OCI-LY7 (cell line): ENCODE measurements around the gene NRCAM. TPM values are rescaled to one million over a fixed set of nuclear protein-coding genes. Genes with fewer than 3 reads are reported as not detected.

Experiments used
- BruUV-seq: library from RNA; stranded (reverse); fragments of 400-500 nt; replicated peaks from 2 replicates; lab custom pipeline; 2021; lab: Mats Ljungman, UMichigan
- CTCF ChIA-PET: fragments of 300-600 bp; sonication (Branson Sonifier 250); formaldehyde crosslinking; loops from one replicate; lab custom pipeline; 2022; ENCODE audit warnings: antibody characterized with exemption; ENCODE audit not compliant: unreplicated experiment; lab: Charles Lee
- POLR2A ChIA-PET: fragments of 300-600 bp; sonication (Branson Sonifier 250); formaldehyde crosslinking; loops from one replicate; lab custom pipeline; 2022; ENCODE audit warnings: antibody characterized with exemption; lab: Charles Lee
- DNase-seq: peaks from one replicate; pipeline ENCODE4 v3.0.0-alpha.2; 2015; ENCODE audit warnings: low spot score
- H2AFZ ChIP-seq: fragments of 200-600 bp; sonication (generic), shearing (Covaris generic); 2 replicates; pipeline ENCODE4 v1.6.1; 2014; ENCODE audit warnings: mild to moderate bottlenecking, antibody characterized with exemption, low read length, moderate library complexity
- H3K27ac ChIP-seq: fragments of 200-600 bp; sonication (generic); 2 replicates; pipeline ENCODE4 v1.5.1; 2014; ENCODE audit warnings: mixed run types, low read depth, mild to moderate bottlenecking, moderate library complexity, low read length, inconsistent platforms; ENCODE audit not compliant: poor library complexity, severe bottlenecking
- H3K36me3 ChIP-seq: fragments of 200-600 bp; sonication (generic); 2 replicates; pipeline ENCODE4 v1.6.1; 2014; ENCODE audit warnings: mild to moderate bottlenecking, antibody characterized with exemption, low read length, moderate library complexity, mixed read lengths; ENCODE audit not compliant: insufficient read depth
- H3K4me1 ChIP-seq: fragments of 200-600 bp; sonication (generic); 2 replicates; pipeline ENCODE4 v1.5.1; 2014; ENCODE audit warnings: mild to moderate bottlenecking, low read length; ENCODE audit not compliant: insufficient read depth, poor library complexity, severe bottlenecking
- H3K4me2 ChIP-seq: fragments of 200-600 bp; sonication (generic); 2 replicates; pipeline ENCODE4 v1.6.1; 2014; ENCODE audit warnings: mild to moderate bottlenecking, low read length
- H3K4me3 ChIP-seq: fragments of 200-600 bp; sonication (generic); 2 replicates; pipeline ENCODE4 v1.5.1; 2014; ENCODE audit warnings: mild to moderate bottlenecking, low read depth, low read length; ENCODE audit not compliant: poor library complexity, severe bottlenecking
- H3K79me2 ChIP-seq: fragments of 200-600 bp; sonication (generic); 2 replicates; pipeline ENCODE4 v1.6.1; 2016; ENCODE audit warnings: low read depth, mild to moderate bottlenecking, low read length, moderate library complexity, mixed read lengths; ENCODE audit not compliant: insufficient read depth
- H3K9me2 ChIP-seq: fragments of 200-600 bp; sonication (generic); 2 replicates; pipeline ENCODE4 v1.6.1; 2016; ENCODE audit warnings: mild to moderate bottlenecking, low read length, mixed read lengths; ENCODE audit not compliant: insufficient read depth
- H3K9me3 ChIP-seq: fragments of 200-600 bp; sonication (generic); 2 replicates; pipeline ENCODE4 v1.6.1; 2014; ENCODE audit warnings: mild to moderate bottlenecking, mixed run types, low read length, mixed read lengths
- H4K20me1 ChIP-seq: fragments of 200-600 bp; sonication (generic); 2 replicates; pipeline ENCODE4 v1.6.1; 2014; ENCODE audit warnings: mild to moderate bottlenecking, antibody characterized with exemption, low read length, moderate library complexity, mixed read lengths; ENCODE audit not compliant: insufficient read depth
- EZH2phosphoT487 ChIP-seq: fragments of 200-600 bp; sonication (generic); IDR thresholded peaks from 2 replicates; pipeline ENCODE4 v1.6.1; 2018; ENCODE audit warnings: low read depth, borderline replicate concordance, mild to moderate bottlenecking, mixed run types, antibody characterized with exemption, low read length, moderate library complexity, mixed read lengths
- intact Hi-C: fragments of 100-400 bp; cut with micrococcal nuclease; formaldehyde crosslinking; loops from one replicate; pipeline ENCODE4 v1.10.0; 2022; ENCODE audit not compliant: unreplicated experiment
- total RNA-seq, 2 experiments: library from RNA; depleted of rRNA in 1 of 2; stranded (reverse); fragments of >200 nt in 1 of 2; shearing (Covaris generic) in 1 of 2; gene quantifications; 2 replicates each; pipeline ENCODE4 v1.2.3, GENCODE V29; 2014 to 2022
- TF ChIP-seq, protein P1 (sequence below): fragments of 200-600 bp; sonication (generic); conservative IDR thresholded peaks from 2 replicates; pipeline ENCODE4 v1.5.1; 2014; ENCODE audit warnings: mild to moderate bottlenecking, antibody characterized with exemption, low read length, moderate library complexity, mixed read lengths

The NRCAM gene
- total RNA-seq, 2 experiments from 2014 or later, result not detected

GRCh38 chr7:108322925-108323832 lies 133.1 kb downstream of the NRCAM start:
- no peaks in the 10 kb centered on the region for H3K9me3 ChIP-seq
- H4K20me1 ChIP-seq, result no peaks in the 10 kb centered on the region
- no peak overlapping the region for H3K4me3 ChIP-seq
- TF ChIP-seq EZH2phosphoT487, result no peak
- TF ChIP-seq, protein P1, sequence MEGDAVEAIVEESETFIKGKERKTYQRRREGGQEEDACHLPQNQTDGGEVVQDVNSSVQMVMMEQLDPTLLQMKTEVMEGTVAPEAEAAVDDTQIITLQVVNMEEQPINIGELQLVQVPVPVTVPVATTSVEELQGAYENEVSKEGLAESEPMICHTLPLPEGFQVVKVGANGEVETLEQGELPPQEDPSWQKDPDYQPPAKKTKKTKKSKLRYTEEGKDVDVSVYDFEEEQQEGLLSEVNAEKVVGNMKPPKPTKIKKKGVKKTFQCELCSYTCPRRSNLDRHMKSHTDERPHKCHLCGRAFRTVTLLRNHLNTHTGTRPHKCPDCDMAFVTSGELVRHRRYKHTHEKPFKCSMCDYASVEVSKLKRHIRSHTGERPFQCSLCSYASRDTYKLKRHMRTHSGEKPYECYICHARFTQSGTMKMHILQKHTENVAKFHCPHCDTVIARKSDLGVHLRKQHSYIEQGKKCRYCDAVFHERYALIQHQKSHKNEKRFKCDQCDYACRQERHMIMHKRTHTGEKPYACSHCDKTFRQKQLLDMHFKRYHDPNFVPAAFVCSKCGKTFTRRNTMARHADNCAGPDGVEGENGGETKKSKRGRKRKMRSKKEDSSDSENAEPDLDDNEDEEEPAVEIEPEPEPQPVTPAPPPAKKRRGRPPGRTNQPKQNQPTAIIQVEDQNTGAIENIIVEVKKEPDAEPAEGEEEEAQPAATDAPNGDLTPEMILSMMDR, result no peak
- H3K27ac ChIP-seq, result no peak overlapping the region
- H3K4me1 ChIP-seq, result no peaks in the 10 kb centered on the region
- BruUV-seq, result no TSS peak
- no peaks in the 10 kb centered on the region for H3K79me2 ChIP-seq
- CTCF ChIA-PET, result no interaction called here
- H3K9me2 ChIP-seq, result no peaks in the 10 kb centered on the region
- DNase-seq, result no peak
- intact Hi-C loops, result no loop called here
- H3K4me2 ChIP-seq, result no peak overlapping the region
- no peaks in the 10 kb centered on the region for H3K36me3 ChIP-seq
- POLR2A ChIA-PET, result interaction anchor here (0.7 kb wide), 1 partner anchor 13 kb away, joined by 3 read pairs; no protein-coding TSS in a partner anchor
- no peak overlapping the region for H2AFZ ChIP-seq

DNA sequence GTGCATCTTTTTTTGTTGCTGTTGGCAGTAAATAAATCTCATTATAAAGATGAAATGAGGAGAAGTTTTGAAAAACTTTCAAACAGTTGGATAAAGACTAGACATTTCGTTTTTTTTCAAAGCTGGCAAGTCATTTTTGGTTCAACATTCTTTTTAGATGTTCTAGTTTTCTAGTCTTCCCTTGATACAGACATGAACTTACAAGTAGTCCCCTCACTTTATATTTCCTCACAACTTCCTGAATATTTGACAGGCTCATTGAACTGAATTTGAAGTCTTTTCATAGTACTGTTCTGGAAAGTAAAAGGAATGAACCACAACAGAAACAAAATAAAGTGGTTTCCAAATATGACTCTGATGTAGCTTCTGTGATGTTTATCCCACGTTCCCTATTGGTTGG lies 134.2 kb downstream of the NRCAM start:
- Histone ChIP-seq H4K20me1 (no peaks in the 10 kb centered on the region), H3K4me3 (no peak overlapping the region), H3K4me2 (no peak overlapping the region), H3K79me2 (no peaks in the 10 kb centered on the region), H3K9me3 (no peaks in the 10 kb centered on the region), H3K9me2 (no peaks in the 10 kb centered on the region), H3K4me1 (no peaks in the 10 kb centered on the region), H3K36me3 (no peaks in the 10 kb centered on the region), H2AFZ (no peak overlapping the region), H3K27ac (no peak overlapping the region)
- DNase-seq, result no peak
- BruUV-seq, result no TSS peak
- ChIA-PET POLR2A (interaction anchor here (0.7 kb wide), 1 partner anchor 293 kb away, joined by 4 read pairs; no protein-coding TSS in a partner anchor), CTCF (no interaction called here)
- intact Hi-C loops, result no loop called here
- no peak for TF ChIP-seq EZH2phosphoT487
- TF ChIP-seq, protein P1, result no peak

GRCh38 chr7:108321359-108321758 lies 134.9 kb downstream of the NRCAM start:
- H3K9me2 ChIP-seq, result no peaks in the 10 kb centered on the region
- H3K79me2 ChIP-seq, result no peaks in the 10 kb centered on the region
- no TSS peak for BruUV-seq
- intact Hi-C loops, result no loop called here
- H3K4me3 ChIP-seq, result no peak overlapping the region
- H4K20me1 ChIP-seq, result no peaks in the 10 kb centered on the region
- DNase-seq, result no peak
- no peak overlapping the region for H2AFZ ChIP-seq
- H3K27ac ChIP-seq, result no peak overlapping the region
- H3K4me2 ChIP-seq, result no peak overlapping the region
- H3K36me3 ChIP-seq, result no peaks in the 10 kb centered on the region
- no peaks in the 10 kb centered on the region for H3K9me3 ChIP-seq
- H3K4me1 ChIP-seq, result no peaks in the 10 kb centered on the region
- POLR2A ChIA-PET, result interaction anchor here (0.7 kb wide), 1 partner anchor 293 kb away, joined by 4 read pairs; no protein-coding TSS in a partner anchor
- TF ChIP-seq, protein P1, result no peak
- CTCF ChIA-PET, result no interaction called here
